Caco-2 (cell line): ENCODE results near the gene METTL25. TPM values are rescaled to one million over a fixed set of nuclear protein-coding genes. Genes with fewer than 3 reads are reported as not detected.

ENCODE experiments used
- BruUV-seq: library from RNA; stranded (reverse); fragments of 400-500 nt; replicated peaks from 2 replicates; lab custom pipeline; 2021; lab: Mats Ljungman, UMichigan
- CTCF ChIA-PET: fragments of 300-600 bp; sonication (Branson Sonifier 250); formaldehyde crosslinking; loops from one replicate; lab custom pipeline; 2022; ENCODE audit warnings: antibody characterized with exemption; lab: Charles Lee
- POLR2A ChIA-PET: fragments of 300-600 bp; sonication (Branson Sonifier 250); formaldehyde crosslinking; loops from one replicate; lab custom pipeline; 2022; ENCODE audit warnings: antibody characterized with exemption; lab: Charles Lee
- DNase-seq, 2 experiments: peaks; one replicate each; pipeline versions ENCODE4 v3.0.0 to v3.0.0-alpha.2; 2020 to 2022
- H3K27me3 ChIP-seq: replicated peaks from 2 replicates; pipeline ENCODE4 v1.6.0; 2011; ENCODE audit warnings: low read length; ENCODE audit not compliant: control insufficient read depth, insufficient read depth
- H3K36me3 ChIP-seq: 2 replicates; pipeline ENCODE4 v1.5.1; 2011; ENCODE audit warnings: low read length; ENCODE audit not compliant: control insufficient read depth, insufficient read depth
- H3K4me1 ChIP-seq: fragments of 250-450 bp; sonication (Bioruptor Pico); 2 replicates; pipeline ENCODE4 v1.5.1; 2020; ENCODE audit warnings: mild to moderate bottlenecking
- H3K4me3 ChIP-seq: 2 replicates; pipeline ENCODE4 v1.5.1; 2011; ENCODE audit warnings: low read depth, mild to moderate bottlenecking, control low read depth, low read length
- H3K9me3 ChIP-seq: fragments of 250-450 bp; sonication (Bioruptor Pico); 2 replicates; pipeline ENCODE4 v1.5.1; 2020; ENCODE audit warnings: mild to moderate bottlenecking, moderate library complexity
- H3K27ac Mint-ChIP-seq: one replicate; pipeline ENCODE4 v1.8.0; 2022; ENCODE audit warnings: mixed read lengths; ENCODE audit not compliant: unreplicated experiment
- H3K27me3 Mint-ChIP-seq: one replicate; pipeline ENCODE4 v1.8.0; 2022; ENCODE audit warnings: mixed read lengths; ENCODE audit not compliant: insufficient read depth, unreplicated experiment
- H3K36me3 Mint-ChIP-seq: one replicate; pipeline ENCODE4 v1.8.0; 2022; ENCODE audit warnings: mild to moderate bottlenecking, mixed read lengths; ENCODE audit not compliant: insufficient read depth, unreplicated experiment
- H3K4me1 Mint-ChIP-seq: one replicate; pipeline ENCODE4 v1.8.0; 2022; ENCODE audit warnings: low read depth, mixed read lengths; ENCODE audit not compliant: unreplicated experiment
- H3K4me3 Mint-ChIP-seq: one replicate; pipeline ENCODE4 v1.8.0; 2022; ENCODE audit warnings: mild to moderate bottlenecking, moderate library complexity, mixed read lengths; ENCODE audit not compliant: unreplicated experiment
- H3K9me3 Mint-ChIP-seq: one replicate; pipeline ENCODE4 v1.8.0; 2022; ENCODE audit warnings: mixed read lengths; ENCODE audit not compliant: unreplicated experiment
- intact Hi-C: fragments of 100-400 bp; cut with micrococcal nuclease; formaldehyde crosslinking; loops from one replicate; pipeline ENCODE4 v1.10.0; 2022; ENCODE audit not compliant: unreplicated experiment
- total RNA-seq: library from RNA; stranded (reverse); gene quantifications from 2 replicates; pipeline ENCODE4 v1.2.3, GENCODE V29; 2022
- TF ChIP-seq, protein P1 (sequence below), 2 experiments: fragments of 200-600 bp in 1 of 2; IDR thresholded peaks; 1 replicate in 1 of 2; 2 replicates in 1 of 2; pipeline versions ENCODE4 v1.5.1 to v1.8.0; 2011 to 2022; ENCODE audit warnings: antibody characterized with exemption in 1 of 2, control low read depth in 1 of 2, inconsistent platforms in 1 of 2, low read depth in 1 of 2, low read length in 1 of 2, mild to moderate bottlenecking in 1 of 2, moderate library complexity in 1 of 2; ENCODE audit not compliant: insufficient read depth in 1 of 2, severe bottlenecking in 1 of 2, unreplicated experiment in 1 of 2

The METTL25 gene
- total RNA-seq, 1 experiment from 2014 or later, result 8.4 TPM

DNA sequence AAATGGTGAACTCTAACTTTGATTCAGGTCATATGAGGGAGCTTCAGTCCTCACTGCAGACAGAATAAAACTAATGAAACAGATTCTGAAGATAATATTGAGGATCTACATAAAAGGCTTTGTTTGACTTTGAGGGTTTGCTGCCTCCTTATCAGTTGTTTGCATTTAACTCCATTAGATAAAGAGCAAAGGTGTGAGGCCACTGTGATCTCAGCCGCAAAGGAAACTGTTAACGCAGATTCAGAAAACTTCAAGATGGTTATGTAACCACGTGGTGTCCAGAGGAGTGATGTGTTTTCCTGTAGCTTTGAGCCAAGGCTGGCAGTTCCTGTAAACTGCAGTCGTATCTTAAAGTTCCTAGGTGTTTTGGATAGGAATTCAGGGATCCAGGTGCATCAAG lies 67.8 kb downstream of the METTL25 start:
- POLR2A ChIA-PET, result no interaction called here
- Histone ChIP-seq H3K4me1 (peaks cover 14% of the 10 kb centered on the region), H3K27me3 (no peaks in the 10 kb centered on the region), H3K36me3 (no peaks in the 10 kb centered on the region), H3K4me3 (no peak overlapping the region), H3K9me3 (no peaks in the 10 kb centered on the region)
- BruUV-seq, result no TSS peak
- Mint-ChIP-seq H3K4me3 (no peak overlapping the region), H3K27me3 (no peaks in the 10 kb centered on the region), H3K27ac (no peak overlapping the region), H3K36me3 (no peaks in the 10 kb centered on the region), H3K4me1 (peaks cover 22% of the 10 kb centered on the region), H3K9me3 (no peaks in the 10 kb centered on the region)
- intact Hi-C loops, result no loop called here
- CTCF ChIA-PET, result no interaction called here
- peak; percentile 51 to 59 for DNase-seq
- TF ChIP-seq, protein P1, sequence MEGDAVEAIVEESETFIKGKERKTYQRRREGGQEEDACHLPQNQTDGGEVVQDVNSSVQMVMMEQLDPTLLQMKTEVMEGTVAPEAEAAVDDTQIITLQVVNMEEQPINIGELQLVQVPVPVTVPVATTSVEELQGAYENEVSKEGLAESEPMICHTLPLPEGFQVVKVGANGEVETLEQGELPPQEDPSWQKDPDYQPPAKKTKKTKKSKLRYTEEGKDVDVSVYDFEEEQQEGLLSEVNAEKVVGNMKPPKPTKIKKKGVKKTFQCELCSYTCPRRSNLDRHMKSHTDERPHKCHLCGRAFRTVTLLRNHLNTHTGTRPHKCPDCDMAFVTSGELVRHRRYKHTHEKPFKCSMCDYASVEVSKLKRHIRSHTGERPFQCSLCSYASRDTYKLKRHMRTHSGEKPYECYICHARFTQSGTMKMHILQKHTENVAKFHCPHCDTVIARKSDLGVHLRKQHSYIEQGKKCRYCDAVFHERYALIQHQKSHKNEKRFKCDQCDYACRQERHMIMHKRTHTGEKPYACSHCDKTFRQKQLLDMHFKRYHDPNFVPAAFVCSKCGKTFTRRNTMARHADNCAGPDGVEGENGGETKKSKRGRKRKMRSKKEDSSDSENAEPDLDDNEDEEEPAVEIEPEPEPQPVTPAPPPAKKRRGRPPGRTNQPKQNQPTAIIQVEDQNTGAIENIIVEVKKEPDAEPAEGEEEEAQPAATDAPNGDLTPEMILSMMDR (IDR thresholded peaks at IDR 0.05; ENCODE audit: insufficient read depth in 1 of 2, low read depth in 1 of 2, low read length in 1 of 2, severe bottlenecking in 1 of 2, unreplicated experiment in 1 of 2), result no peak

DNA sequence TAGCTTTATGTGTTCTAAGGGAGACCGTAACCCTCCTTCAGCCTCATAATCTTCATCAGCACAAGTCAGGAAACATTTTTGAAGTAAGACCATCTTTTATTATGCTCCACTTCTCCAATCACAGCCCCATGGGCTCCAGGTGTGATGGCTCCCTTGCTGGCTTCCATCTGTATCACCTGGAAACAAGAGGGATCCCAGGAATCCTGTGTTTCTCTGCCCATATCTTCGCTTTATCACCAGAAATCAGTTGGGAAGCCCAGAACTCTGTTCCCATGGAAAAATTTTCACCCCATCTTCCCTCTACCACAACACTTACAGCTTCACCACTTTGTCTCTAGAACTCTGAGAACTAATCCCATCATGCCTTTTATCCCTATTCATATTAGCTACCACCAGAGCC lies 68.3 kb downstream of the METTL25 start:
- BruUV-seq, result no TSS peak

DNA sequence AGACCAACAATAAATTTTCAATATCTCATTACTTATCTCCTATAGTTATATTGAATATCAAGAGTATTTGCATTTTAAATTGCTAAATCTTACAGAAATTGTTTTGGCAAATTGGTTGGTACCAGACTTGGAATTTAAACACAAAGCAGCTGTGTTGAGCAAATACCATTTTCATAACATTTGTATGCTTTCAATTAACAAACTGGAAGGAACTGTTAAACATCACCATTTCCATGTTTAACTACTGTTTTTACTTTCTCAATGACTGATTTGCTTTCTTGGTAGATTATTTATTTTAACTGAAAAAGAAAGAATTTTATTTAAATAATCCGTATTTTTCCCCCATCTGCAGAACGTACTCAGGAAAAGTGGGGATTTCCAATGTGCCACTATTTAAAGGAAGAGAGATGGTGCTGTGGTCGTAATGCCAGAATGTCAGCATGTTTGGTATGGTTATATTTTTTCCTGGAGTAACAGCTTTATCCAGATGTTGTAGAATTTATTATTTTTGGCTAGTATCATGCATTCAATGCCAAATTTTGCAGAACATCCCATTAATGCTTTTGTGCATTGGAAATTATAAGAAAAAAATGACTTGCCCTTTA lies 72.3 kb downstream of the METTL25 start:
- Histone ChIP-seq H3K27me3 (no peaks in the 10 kb centered on the region), H3K4me3 (no peak overlapping the region), H3K9me3 (no peaks in the 10 kb centered on the region), H3K4me1 (peaks cover 10% of the 10 kb centered on the region), H3K36me3 (no peaks in the 10 kb centered on the region)
- H3K27me3 Mint-ChIP-seq, result no peaks in the 10 kb centered on the region
- no peak for DNase-seq
- ChIA-PET CTCF (no interaction called here), POLR2A (no interaction called here)
- intact Hi-C loops, result no loop called here
- H3K9me3 Mint-ChIP-seq, result no peaks in the 10 kb centered on the region
- TF ChIP-seq, protein P1 (IDR thresholded peaks at IDR 0.05; ENCODE audit: insufficient read depth in 1 of 2, low read depth in 1 of 2, low read length in 1 of 2, severe bottlenecking in 1 of 2, unreplicated experiment in 1 of 2), result no peak
- BruUV-seq, result no TSS peak
- H3K4me3 Mint-ChIP-seq, result no peak overlapping the region
- no peaks in the 10 kb centered on the region for H3K36me3 Mint-ChIP-seq
- H3K4me1 Mint-ChIP-seq, result peaks cover 14% of the 10 kb centered on the region
- H3K27ac Mint-ChIP-seq, result no peak overlapping the region

More for the DNA sequence above, 68.3 kb downstream of the METTL25 start:
- H3K4me1 ChIP-seq, result peaks cover 14% of the 10 kb centered on the region
- no peaks in the 10 kb centered on the region for H3K27me3 Mint-ChIP-seq
- H3K36me3 ChIP-seq, result no peaks in the 10 kb centered on the region
- no peaks in the 10 kb centered on the region for H3K27me3 ChIP-seq
- ChIA-PET POLR2A (no interaction called here), CTCF (no interaction called here)
- H3K36me3 Mint-ChIP-seq, result no peaks in the 10 kb centered on the region
- DNase-seq, result no peak
- no peaks in the 10 kb centered on the region for H3K9me3 ChIP-seq
- intact Hi-C loops, result no loop called here
- H3K4me3 Mint-ChIP-seq, result no peak overlapping the region
- TF ChIP-seq, protein P1 (IDR thresholded peaks at IDR 0.05; ENCODE audit: insufficient read depth in 1 of 2, low read depth in 1 of 2, low read length in 1 of 2, severe bottlenecking in 1 of 2, unreplicated experiment in 1 of 2), result no peak
- no peak overlapping the region for H3K27ac Mint-ChIP-seq
- H3K4me3 ChIP-seq, result no peak overlapping the region
- H3K4me1 Mint-ChIP-seq, result peaks cover 22% of the 10 kb centered on the region
- H3K9me3 Mint-ChIP-seq, result no peaks in the 10 kb centered on the region
